ENCODE measurements around the gene SH3GL3.

GRCh38 chr15:83474578-83474977 is 27.4 kb downstream of the SH3GL3 start:
- TF ChIP-seq POLR2AphosphoS5 (IDR thresholded peaks at IDR 0.05; ENCODE audit: low read depth, low read length) (no peak), CTCF (IDR thresholded peaks at IDR 0.05) (no peak)
